ENCODE measurements around the gene MTPN. TPM values are rescaled to one million over a fixed set of nuclear protein-coding genes. Genes with fewer than 3 reads are reported as not detected.

The MTPN gene
- total RNA-seq, 1 experiment from 2014 or later, result 98.2 TPM

DNA sequence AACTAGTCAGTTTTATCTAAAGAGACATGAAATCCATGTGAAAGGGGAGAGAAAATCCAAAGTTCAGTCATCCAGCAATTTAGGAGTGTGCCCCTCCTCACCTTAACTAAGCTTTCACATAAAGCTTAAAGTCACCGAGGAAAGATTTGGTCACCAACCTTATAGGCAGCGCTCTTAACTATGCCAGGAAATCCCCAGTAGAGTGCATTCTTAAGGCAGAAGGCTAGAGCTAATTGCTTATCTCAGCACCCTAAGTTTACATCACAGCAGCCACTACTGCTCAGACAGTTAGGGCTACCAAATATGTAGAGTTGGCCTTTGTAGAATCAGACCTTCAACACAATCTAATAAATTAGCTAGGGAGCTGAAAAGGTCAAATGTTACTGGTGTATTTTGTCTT, 47.9 kb downstream of the MTPN start:
- Histone ChIP-seq H4K91ac (ENCODE audit: insufficient read length, low read depth, low read length) (no peak overlapping the region), H3K27me3 (ENCODE audit: insufficient read depth, low read length) (no peaks in the 10 kb centered on the region), H2AFZ (ENCODE audit: low read length) (no peak overlapping the region), H4K20me1 (ENCODE audit: control insufficient read depth, insufficient read depth, insufficient read length) (no peaks in the 10 kb centered on the region), H3K56ac (ENCODE audit: insufficient read length, low read depth, low read length) (no peak overlapping the region), H4K5ac (ENCODE audit: insufficient read length, low read depth, low read length) (no peak overlapping the region), H3K9me3 (ENCODE audit: control insufficient read depth, low read depth, low read length) (no peaks in the 10 kb centered on the region), H2BK15ac (ENCODE audit: low read depth, low read length) (no peak overlapping the region), H3K18ac (ENCODE audit: insufficient read length, low read depth, low read length) (no peak overlapping the region), H2BK5ac (ENCODE audit: insufficient read length, low read length) (no peak overlapping the region), H3K14ac (ENCODE audit: insufficient read depth, low read length) (no peak overlapping the region), H2AK5ac (ENCODE audit: insufficient read length, low read length) (no peak overlapping the region), H3K27ac (ENCODE audit: insufficient read length, low read depth, low read length) (no peak overlapping the region), H2BK120ac (ENCODE audit: low read depth, low read length, poor library complexity, severe bottlenecking) (no peak overlapping the region), H3K4ac (ENCODE audit: low read depth, low read length) (no peak overlapping the region), H3K4me2 (ENCODE audit: insufficient read depth, insufficient read length, low read length) (no peak overlapping the region), H2BK12ac (ENCODE audit: insufficient read length, low read depth, low read length) (no peak overlapping the region), H3K79me2 (ENCODE audit: insufficient read depth, low read length) (no peaks in the 10 kb centered on the region), H3K4me1 (ENCODE audit: insufficient read depth, low read length) (peaks cover 8% of the 10 kb centered on the region), H3K23me2 (ENCODE audit: insufficient read length, low read depth, low read length, poor library complexity, severe bottlenecking) (no peaks in the 10 kb centered on the region), H3K23ac (ENCODE audit: insufficient read length, low read depth, low read length) (no peak overlapping the region), H3K79me1 (ENCODE audit: insufficient read depth, low read depth, low read length, poor library complexity, severe bottlenecking) (no peaks in the 10 kb centered on the region), H3T11ph (ENCODE audit: low read length) (no peak overlapping the region), H4K8ac (replicated peaks; ENCODE audit: insufficient read length, low read depth, low read length) (no peak overlapping the region), H2BK20ac (ENCODE audit: low read depth, low read length, poor library complexity, severe bottlenecking) (no peak overlapping the region), H3K9ac (ENCODE audit: extremely low read depth, insufficient read length, low read length) (no peak overlapping the region)
- H3K27me3 Mint-ChIP-seq (ENCODE audit: low read depth), result no peaks in the 10 kb centered on the region
- TF ChIP-seq, protein P1, sequence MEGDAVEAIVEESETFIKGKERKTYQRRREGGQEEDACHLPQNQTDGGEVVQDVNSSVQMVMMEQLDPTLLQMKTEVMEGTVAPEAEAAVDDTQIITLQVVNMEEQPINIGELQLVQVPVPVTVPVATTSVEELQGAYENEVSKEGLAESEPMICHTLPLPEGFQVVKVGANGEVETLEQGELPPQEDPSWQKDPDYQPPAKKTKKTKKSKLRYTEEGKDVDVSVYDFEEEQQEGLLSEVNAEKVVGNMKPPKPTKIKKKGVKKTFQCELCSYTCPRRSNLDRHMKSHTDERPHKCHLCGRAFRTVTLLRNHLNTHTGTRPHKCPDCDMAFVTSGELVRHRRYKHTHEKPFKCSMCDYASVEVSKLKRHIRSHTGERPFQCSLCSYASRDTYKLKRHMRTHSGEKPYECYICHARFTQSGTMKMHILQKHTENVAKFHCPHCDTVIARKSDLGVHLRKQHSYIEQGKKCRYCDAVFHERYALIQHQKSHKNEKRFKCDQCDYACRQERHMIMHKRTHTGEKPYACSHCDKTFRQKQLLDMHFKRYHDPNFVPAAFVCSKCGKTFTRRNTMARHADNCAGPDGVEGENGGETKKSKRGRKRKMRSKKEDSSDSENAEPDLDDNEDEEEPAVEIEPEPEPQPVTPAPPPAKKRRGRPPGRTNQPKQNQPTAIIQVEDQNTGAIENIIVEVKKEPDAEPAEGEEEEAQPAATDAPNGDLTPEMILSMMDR (conservative IDR thresholded peaks at IDR 0.05), result no peak
- no peak overlapping the region for H3K4me3 Mint-ChIP-seq
- peaks cover 24 to 25% of the 10 kb centered on the region in 2 experiments for H3K4me1 Mint-ChIP-seq
- H3K9me3 Mint-ChIP-seq, result no peaks in the 10 kb centered on the region
- H3K27ac Mint-ChIP-seq, result no peak overlapping the region
- WGBS (ENCODE audit: extremely low coverage, insufficient read length, low lambda C conversion rate), result no CpG with 5 or more reads among the region's 2 CpGs
- peaks cover 6 to 10% (median 6%) of the 10 kb centered on the region in 3 experiments; a peak in 6 of 7 replicates for H3K36me3 Mint-ChIP-seq (ENCODE audit: insufficient read depth in 1 of 3, low read depth in 3 of 3)
- DNase-seq, result no peak

Data from H9 (cell line).